ENCODE data around the gene PDE8B. TPM values are rescaled to one million over a fixed set of nuclear protein-coding genes. Genes with fewer than 3 reads are reported as not detected.

PDE8B gene
- total and polyA plus RNA-seq, 2 experiments from 2014 or later, result 0.45 to 0.91 TPM

- H3K4me3 ChIP-seq, result no peak overlapping the region
- H3K4me2 ChIP-seq, result no peak overlapping the region
- no peaks in the 10 kb centered on the region for H3K27me3 ChIP-seq (ENCODE audit: insufficient read depth)
- H3K4me1 ChIP-seq (ENCODE audit: insufficient read depth), result no peaks in the 10 kb centered on the region
- H3K9me3 Mint-ChIP-seq, result no peaks in the 10 kb centered on the region
- H3F3A ChIP-seq (replicated peaks; ENCODE audit: low read depth), result no peaks in the 10 kb centered on the region
- DNase-seq (ENCODE audit: low spot score), result no peak
- H3K9me2 ChIP-seq (ENCODE audit: insufficient read depth), result peaks cover 2% of the 10 kb centered on the region; the same call in 1 of the 2 replicates
- no peak overlapping the region for H2AFZ ChIP-seq
- peaks cover 2% of the 10 kb centered on the region for H3K27me3 Mint-ChIP-seq (ENCODE audit: insufficient read depth, low read depth, poor library complexity)
- no peak for ATAC-seq
- TF ChIP-seq ZNF331 (CRISPR knock-in tag; IDR thresholded peaks at IDR 0.05; ENCODE audit: low read depth), result no peak
- TF ChIP-seq EZH2phosphoT487 (IDR thresholded peaks at IDR 0.05; ENCODE audit: unreplicated experiment), result no peak
- no peak for TF ChIP-seq NANOG (IDR thresholded peaks at IDR 0.05; ENCODE audit: borderline replicate concordance)
- H3K79me2 ChIP-seq (replicated peaks; ENCODE audit: insufficient read depth), result no peaks in the 10 kb centered on the region
- H3K27ac Mint-ChIP-seq, result no peak overlapping the region
- H4K20me1 ChIP-seq (replicated peaks; ENCODE audit: insufficient read depth), result no peaks in the 10 kb centered on the region
- H3K36me3 Mint-ChIP-seq (ENCODE audit: low read depth), result no peaks in the 10 kb centered on the region
- no peak overlapping the region for H3K4me3 Mint-ChIP-seq
- H3K36me3 ChIP-seq (ENCODE audit: insufficient read depth), result no peaks in the 10 kb centered on the region
- H3K4me1 Mint-ChIP-seq, result no peaks in the 10 kb centered on the region; the same call in 2 of the 3 replicates
- H3K27ac ChIP-seq (ENCODE audit: low read depth), result no peak overlapping the region
These were observed 91.0 kb downstream of the PDE8B start for GRCh38 chr5:77301447-77301883.

DNA sequence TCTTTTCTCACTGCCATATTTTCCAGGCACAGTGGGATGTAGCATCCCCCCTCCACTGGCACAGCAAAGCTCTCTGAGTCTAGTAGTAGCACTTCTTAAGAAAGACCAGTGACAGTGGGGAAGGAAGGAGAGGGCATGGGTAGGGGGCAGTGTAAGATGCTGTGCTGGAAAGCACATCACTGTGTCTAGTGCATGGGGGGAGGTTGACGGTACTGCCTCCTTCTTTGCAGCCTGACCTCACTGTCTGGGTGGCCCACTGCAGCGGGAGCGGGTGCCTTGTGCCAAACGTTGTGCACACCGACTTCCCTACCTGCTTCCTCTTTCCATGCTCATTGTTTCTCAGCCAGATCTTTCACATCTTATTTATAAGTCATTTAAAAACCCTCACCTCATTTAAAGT is 91.8 kb downstream of the PDE8B start:
- Histone ChIP-seq H3K9me2 (ENCODE audit: insufficient read depth) (no peaks in the 10 kb centered on the region; the same call in 1 of the 2 replicates), H3K4me3 (no peak overlapping the region), H3K4me1 (ENCODE audit: insufficient read depth) (no peaks in the 10 kb centered on the region), H2AFZ (no peak overlapping the region; the same call in 1 of the 2 replicates), H3K4me2 (no peak overlapping the region), H4K20me1 (replicated peaks; ENCODE audit: insufficient read depth) (no peaks in the 10 kb centered on the region), H3K79me2 (replicated peaks; ENCODE audit: insufficient read depth) (no peaks in the 10 kb centered on the region), H3F3A (replicated peaks; ENCODE audit: low read depth) (no peaks in the 10 kb centered on the region), H3K27me3 (ENCODE audit: insufficient read depth) (no peaks in the 10 kb centered on the region), H3K36me3 (ENCODE audit: insufficient read depth) (no peaks in the 10 kb centered on the region), H3K27ac (ENCODE audit: low read depth) (no peak overlapping the region)
- DNase-seq (ENCODE audit: low spot score) (no peak), ATAC-seq (peak; percentile 36; the same call in 1 of the 3 replicates)
- Mint-ChIP-seq H3K36me3 (ENCODE audit: low read depth) (no peaks in the 10 kb centered on the region), H3K27ac (no peak overlapping the region), H3K4me1 (peaks cover 2% of the 10 kb centered on the region), H3K27me3 (ENCODE audit: insufficient read depth, low read depth, poor library complexity) (peaks cover 2% of the 10 kb centered on the region), H3K4me3 (no peak overlapping the region), H3K9me3 (no peaks in the 10 kb centered on the region)
- TF ChIP-seq CTCF (conservative IDR thresholded peaks at IDR 0.05; ENCODE audit: low read depth in 2 of 2) (peak in 1 of 2 experiments; percentile 35; a peak in 2 of 4 replicates), ZNF114 (CRISPR knock-in tag; IDR thresholded peaks at IDR 0.05) (no peak)

GRCh38 chr5:77302653-77303052 is 92.2 kb downstream of the PDE8B start:
- Mint-ChIP-seq H3K4me3 (no peak overlapping the region), H3K27me3 (ENCODE audit: insufficient read depth, low read depth, poor library complexity) (peaks cover 2% of the 10 kb centered on the region), H3K9me3 (no peaks in the 10 kb centered on the region), H3K36me3 (ENCODE audit: low read depth) (no peaks in the 10 kb centered on the region), H3K27ac (no peak overlapping the region), H3K4me1 (peaks cover 2% of the 10 kb centered on the region)
- Histone ChIP-seq H3K4me3 (no peak overlapping the region), H4K20me1 (replicated peaks; ENCODE audit: insufficient read depth) (no peaks in the 10 kb centered on the region), H3K4me1 (ENCODE audit: insufficient read depth) (no peaks in the 10 kb centered on the region), H2AFZ (no peak overlapping the region; the same call in 1 of the 2 replicates), H3K36me3 (ENCODE audit: insufficient read depth) (no peaks in the 10 kb centered on the region), H3K27ac (ENCODE audit: low read depth) (no peak overlapping the region), H3K4me2 (no peak overlapping the region), H3K9me2 (ENCODE audit: insufficient read depth) (no peaks in the 10 kb centered on the region; the same call in 1 of the 2 replicates), H3K27me3 (ENCODE audit: insufficient read depth) (no peaks in the 10 kb centered on the region), H3K79me2 (replicated peaks; ENCODE audit: insufficient read depth) (no peaks in the 10 kb centered on the region), H3F3A (replicated peaks; ENCODE audit: low read depth) (no peaks in the 10 kb centered on the region)
- DNase-seq (ENCODE audit: low spot score) (no peak), ATAC-seq (no peak)
- TF ChIP-seq POLR2AphosphoS5 (IDR thresholded peaks at IDR 0.05; ENCODE audit: low read depth) (no peak), JUNB (IDR thresholded peaks at IDR 0.05; ENCODE audit: unreplicated experiment) (no peak), ZNF462 (CRISPR knock-in tag; IDR thresholded peaks at IDR 0.05) (no peak), EZH2phosphoT487 (IDR thresholded peaks at IDR 0.05; ENCODE audit: unreplicated experiment) (no peak), CREB1 (CRISPR knock-in tag; IDR thresholded peaks at IDR 0.05; ENCODE audit: low read depth) (no peak)

All from GM23338 (cell line).